ENCODE data around the gene USH2A. TPM values are rescaled to one million over a fixed set of nuclear protein-coding genes. Genes with fewer than 3 reads are reported as not detected.

USH2A gene
- total RNA-seq, 1 experiment from 2014 or later = not detected

DNA sequence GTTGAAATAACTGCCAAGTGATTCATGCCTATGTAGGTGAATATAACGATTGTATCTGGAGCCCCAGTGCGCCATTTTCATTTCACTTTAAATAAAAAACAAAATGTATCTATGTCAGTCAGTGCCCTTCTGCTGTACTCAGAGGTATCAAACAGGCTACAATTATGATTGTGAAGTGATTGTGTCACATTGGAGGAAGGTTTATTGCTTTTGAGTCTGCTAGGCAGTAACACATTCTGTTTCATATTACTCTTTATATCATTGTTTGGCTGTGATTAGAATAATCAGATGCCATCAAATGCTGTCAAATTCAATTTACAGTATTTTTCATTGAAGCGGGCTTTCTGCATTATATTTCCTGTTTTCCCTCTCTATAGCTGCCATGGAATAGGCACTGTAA, 684.2 kb downstream of the USH2A start:
- no peaks in the 10 kb centered on the region for H3K4me1 ChIP-seq (ENCODE audit: control insufficient read depth in 1 of 2, insufficient read depth in 2 of 2, low read length in 2 of 2)
- H3K27ac ChIP-seq (ENCODE audit: low read depth, low read length) = no peak overlapping the region
- intact Hi-C loops (cut with micrococcal nuclease) = no loop called here
- H3K9me2 ChIP-seq (ENCODE audit: insufficient read depth) = no peaks in the 10 kb centered on the region
- ChIA-PET RAD21 (ENCODE audit: low non-redundant PET in 1 of 2, low total read pairs in 2 of 2, uncharacterized antibody in 2 of 2, unreplicated experiment in 2 of 2) (no interaction called here), POLR2A (no interaction called here), CTCF (no interaction called here)
- H3K4me2 ChIP-seq (ENCODE audit: low read length) = no peak overlapping the region
- H4K20me1 ChIP-seq (ENCODE audit: insufficient read depth) = no peaks in the 10 kb centered on the region
- H3K9me3 ChIP-seq (ENCODE audit: control insufficient read depth in 1 of 2, insufficient read depth in 1 of 2, low read depth in 1 of 2, low read length in 2 of 2) = no peaks in the 10 kb centered on the region
- H3K36me3 ChIP-seq (ENCODE audit: control insufficient read depth in 1 of 2, insufficient read depth in 2 of 2, low read length in 2 of 2) = no peaks in the 10 kb centered on the region
- H2AFZ ChIP-seq (ENCODE audit: low read depth, low read length, poor library complexity, severe bottlenecking) = no peak overlapping the region
- no TSS peak for BruUV-seq (replicated peaks)
- no peaks in the 10 kb centered on the region for H3K79me2 ChIP-seq (ENCODE audit: insufficient read depth, low read length)
- no peaks in the 10 kb centered on the region for H3K27me3 ChIP-seq (ENCODE audit: insufficient read depth, low read length)
- ATAC-seq = no peak
- H3K9ac ChIP-seq (ENCODE audit: low read length) = no peak overlapping the region
- TF ChIP-seq CEBPB (IDR thresholded peaks at IDR 0.05; ENCODE audit: low read depth) (no peak), POLR2AphosphoS5 (IDR thresholded peaks at IDR 0.05; ENCODE audit: low read depth, low read length) (no peak), RAD21 (IDR thresholded peaks at IDR 0.05; ENCODE audit: low read depth) (no peak), EZH2 (IDR thresholded peaks at IDR 0.05) (no peak), TCF7L2 (IDR thresholded peaks at IDR 0.05; ENCODE audit: borderline replicate concordance, extremely low read depth, insufficient read depth, insufficient read length) (no peak), SIN3A (IDR thresholded peaks at IDR 0.05; ENCODE audit: low read depth) (no peak), CBX3 (IDR thresholded peaks at IDR 0.05; ENCODE audit: low read depth) (no peak), SP1 (IDR thresholded peaks at IDR 0.05; ENCODE audit: low read depth) (no peak), SRF (IDR thresholded peaks at IDR 0.05; ENCODE audit: low read depth) (no peak), YY1 (IDR thresholded peaks at IDR 0.05; ENCODE audit: extremely low read depth, insufficient replicate concordance, low read depth, low read length) (no peak), FOSL1 (IDR thresholded peaks at IDR 0.05; ENCODE audit: low read depth) (no peak), ELF1 (IDR thresholded peaks at IDR 0.05; ENCODE audit: borderline replicate concordance, low read depth) (no peak), EZH2phosphoT487 (IDR thresholded peaks at IDR 0.05; ENCODE audit: borderline replicate concordance) (no peak), JUND (IDR thresholded peaks at IDR 0.05) (no peak)
- TF ChIP-seq, protein P1, sequence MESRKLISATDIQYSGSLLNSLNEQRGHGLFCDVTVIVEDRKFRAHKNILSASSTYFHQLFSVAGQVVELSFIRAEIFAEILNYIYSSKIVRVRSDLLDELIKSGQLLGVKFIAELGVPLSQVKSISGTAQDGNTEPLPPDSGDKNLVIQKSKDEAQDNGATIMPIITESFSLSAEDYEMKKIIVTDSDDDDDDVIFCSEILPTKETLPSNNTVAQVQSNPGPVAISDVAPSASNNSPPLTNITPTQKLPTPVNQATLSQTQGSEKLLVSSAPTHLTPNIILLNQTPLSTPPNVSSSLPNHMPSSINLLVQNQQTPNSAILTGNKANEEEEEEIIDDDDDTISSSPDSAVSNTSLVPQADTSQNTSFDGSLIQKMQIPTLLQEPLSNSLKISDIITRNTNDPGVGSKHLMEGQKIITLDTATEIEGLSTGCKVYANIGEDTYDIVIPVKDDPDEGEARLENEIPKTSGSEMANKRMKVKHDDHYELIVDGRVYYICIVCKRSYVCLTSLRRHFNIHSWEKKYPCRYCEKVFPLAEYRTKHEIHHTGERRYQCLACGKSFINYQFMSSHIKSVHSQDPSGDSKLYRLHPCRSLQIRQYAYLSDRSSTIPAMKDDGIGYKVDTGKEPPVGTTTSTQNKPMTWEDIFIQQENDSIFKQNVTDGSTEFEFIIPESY (IDR thresholded peaks at IDR 0.05; ENCODE audit: extremely low read depth, insufficient replicate concordance, low read length) = no peak
- TF ChIP-seq, protein P2, sequence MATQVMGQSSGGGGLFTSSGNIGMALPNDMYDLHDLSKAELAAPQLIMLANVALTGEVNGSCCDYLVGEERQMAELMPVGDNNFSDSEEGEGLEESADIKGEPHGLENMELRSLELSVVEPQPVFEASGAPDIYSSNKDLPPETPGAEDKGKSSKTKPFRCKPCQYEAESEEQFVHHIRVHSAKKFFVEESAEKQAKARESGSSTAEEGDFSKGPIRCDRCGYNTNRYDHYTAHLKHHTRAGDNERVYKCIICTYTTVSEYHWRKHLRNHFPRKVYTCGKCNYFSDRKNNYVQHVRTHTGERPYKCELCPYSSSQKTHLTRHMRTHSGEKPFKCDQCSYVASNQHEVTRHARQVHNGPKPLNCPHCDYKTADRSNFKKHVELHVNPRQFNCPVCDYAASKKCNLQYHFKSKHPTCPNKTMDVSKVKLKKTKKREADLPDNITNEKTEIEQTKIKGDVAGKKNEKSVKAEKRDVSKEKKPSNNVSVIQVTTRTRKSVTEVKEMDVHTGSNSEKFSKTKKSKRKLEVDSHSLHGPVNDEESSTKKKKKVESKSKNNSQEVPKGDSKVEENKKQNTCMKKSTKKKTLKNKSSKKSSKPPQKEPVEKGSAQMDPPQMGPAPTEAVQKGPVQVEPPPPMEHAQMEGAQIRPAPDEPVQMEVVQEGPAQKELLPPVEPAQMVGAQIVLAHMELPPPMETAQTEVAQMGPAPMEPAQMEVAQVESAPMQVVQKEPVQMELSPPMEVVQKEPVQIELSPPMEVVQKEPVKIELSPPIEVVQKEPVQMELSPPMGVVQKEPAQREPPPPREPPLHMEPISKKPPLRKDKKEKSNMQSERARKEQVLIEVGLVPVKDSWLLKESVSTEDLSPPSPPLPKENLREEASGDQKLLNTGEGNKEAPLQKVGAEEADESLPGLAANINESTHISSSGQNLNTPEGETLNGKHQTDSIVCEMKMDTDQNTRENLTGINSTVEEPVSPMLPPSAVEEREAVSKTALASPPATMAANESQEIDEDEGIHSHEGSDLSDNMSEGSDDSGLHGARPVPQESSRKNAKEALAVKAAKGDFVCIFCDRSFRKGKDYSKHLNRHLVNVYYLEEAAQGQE (IDR thresholded peaks at IDR 0.05; ENCODE audit: low read depth) = no peak
- TF ChIP-seq, protein P3, sequence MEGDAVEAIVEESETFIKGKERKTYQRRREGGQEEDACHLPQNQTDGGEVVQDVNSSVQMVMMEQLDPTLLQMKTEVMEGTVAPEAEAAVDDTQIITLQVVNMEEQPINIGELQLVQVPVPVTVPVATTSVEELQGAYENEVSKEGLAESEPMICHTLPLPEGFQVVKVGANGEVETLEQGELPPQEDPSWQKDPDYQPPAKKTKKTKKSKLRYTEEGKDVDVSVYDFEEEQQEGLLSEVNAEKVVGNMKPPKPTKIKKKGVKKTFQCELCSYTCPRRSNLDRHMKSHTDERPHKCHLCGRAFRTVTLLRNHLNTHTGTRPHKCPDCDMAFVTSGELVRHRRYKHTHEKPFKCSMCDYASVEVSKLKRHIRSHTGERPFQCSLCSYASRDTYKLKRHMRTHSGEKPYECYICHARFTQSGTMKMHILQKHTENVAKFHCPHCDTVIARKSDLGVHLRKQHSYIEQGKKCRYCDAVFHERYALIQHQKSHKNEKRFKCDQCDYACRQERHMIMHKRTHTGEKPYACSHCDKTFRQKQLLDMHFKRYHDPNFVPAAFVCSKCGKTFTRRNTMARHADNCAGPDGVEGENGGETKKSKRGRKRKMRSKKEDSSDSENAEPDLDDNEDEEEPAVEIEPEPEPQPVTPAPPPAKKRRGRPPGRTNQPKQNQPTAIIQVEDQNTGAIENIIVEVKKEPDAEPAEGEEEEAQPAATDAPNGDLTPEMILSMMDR (IDR thresholded peaks at IDR 0.05 in 2 of 3, conservative IDR thresholded peaks at IDR 0.05 in 1 of 3; ENCODE audit: borderline replicate concordance in 1 of 3, insufficient read depth in 1 of 3, low read depth in 2 of 3, low read length in 2 of 3) = no peak
- TF ChIP-seq, protein P4, sequence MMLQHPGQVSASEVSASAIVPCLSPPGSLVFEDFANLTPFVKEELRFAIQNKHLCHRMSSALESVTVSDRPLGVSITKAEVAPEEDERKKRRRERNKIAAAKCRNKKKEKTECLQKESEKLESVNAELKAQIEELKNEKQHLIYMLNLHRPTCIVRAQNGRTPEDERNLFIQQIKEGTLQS (IDR thresholded peaks at IDR 0.05) = no peak
- H3K4me3 ChIP-seq (replicated peaks in 1 of 2; ENCODE audit: low read depth in 1 of 2, low read length in 2 of 2) = no peak overlapping the region
- no peak for DNase-seq (ENCODE audit: low read depth, low spot score)

Data from HCT116 (cell line).